Temporal lobe (tissue), 1 donor: ENCODE data around the gene TOR1AIP1. TPM values are rescaled to one million over a fixed set of nuclear protein-coding genes. Genes with fewer than 3 reads are reported as not detected.

ENCODE experiments used
- total RNA-seq: library from RNA; depleted of rRNA; stranded (reverse); fragments of >200 nt; gene quantifications from one replicate; pipeline ENCODE4 v1.2.3, GENCODE V29; 2014

TOR1AIP1 gene
- total RNA-seq, 1 donor from 2014 or later, result 34.4 TPM

Other genes with a start within 250 kb of the TOR1AIP1 start
- 0.25 TPM for gene FAM163A, start 139.0 kb upstream of the TOR1AIP1 start, total RNA-seq
- gene TOR1AIP2, start 4.5 kb upstream of the TOR1AIP1 start, total RNA-seq, result 32.9 TPM
- gene CEP350, start 72.5 kb downstream of the TOR1AIP1 start, total RNA-seq, result 88.3 TPM